Astrocyte (in vitro differentiated cells and primary cell): Measurements from ENCODE around the gene ARFIP1.

Source experiments
- EZH2 ChIP-seq: IDR thresholded peaks from 2 replicates; pipeline ENCODE4 v1.6.1; 2012; ENCODE audit warnings: mild to moderate bottlenecking, low read length, inconsistent platforms; ENCODE audit not compliant: insufficient read depth
- TF ChIP-seq, protein P1 (sequence below): IDR thresholded peaks from 2 replicates; pipeline ENCODE4 v1.5.1; 2011; ENCODE audit warnings: low read depth, mild to moderate bottlenecking, inconsistent platforms, low read length, moderate library complexity; ENCODE audit not compliant: insufficient read depth

DNA sequence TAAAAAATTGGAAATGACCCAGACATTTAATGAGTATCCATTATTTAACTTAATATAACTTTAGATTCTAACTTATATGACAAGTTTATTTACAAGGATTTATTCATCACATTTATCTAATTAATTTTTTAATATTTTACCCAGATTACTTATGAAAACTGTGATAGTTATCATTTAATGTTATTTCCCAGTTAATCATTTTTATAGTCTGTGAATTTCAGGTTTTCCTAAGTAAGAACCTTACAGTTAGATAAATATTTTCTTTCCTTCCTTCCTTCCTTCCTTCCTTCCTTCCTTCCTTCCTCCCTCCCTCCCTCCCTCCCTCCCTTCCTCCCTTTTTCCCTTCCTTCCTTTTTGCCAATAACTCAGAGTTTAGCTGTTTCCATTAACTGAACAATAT is 141.5 kb downstream of the ARFIP1 start:
- TF ChIP-seq, protein P1, sequence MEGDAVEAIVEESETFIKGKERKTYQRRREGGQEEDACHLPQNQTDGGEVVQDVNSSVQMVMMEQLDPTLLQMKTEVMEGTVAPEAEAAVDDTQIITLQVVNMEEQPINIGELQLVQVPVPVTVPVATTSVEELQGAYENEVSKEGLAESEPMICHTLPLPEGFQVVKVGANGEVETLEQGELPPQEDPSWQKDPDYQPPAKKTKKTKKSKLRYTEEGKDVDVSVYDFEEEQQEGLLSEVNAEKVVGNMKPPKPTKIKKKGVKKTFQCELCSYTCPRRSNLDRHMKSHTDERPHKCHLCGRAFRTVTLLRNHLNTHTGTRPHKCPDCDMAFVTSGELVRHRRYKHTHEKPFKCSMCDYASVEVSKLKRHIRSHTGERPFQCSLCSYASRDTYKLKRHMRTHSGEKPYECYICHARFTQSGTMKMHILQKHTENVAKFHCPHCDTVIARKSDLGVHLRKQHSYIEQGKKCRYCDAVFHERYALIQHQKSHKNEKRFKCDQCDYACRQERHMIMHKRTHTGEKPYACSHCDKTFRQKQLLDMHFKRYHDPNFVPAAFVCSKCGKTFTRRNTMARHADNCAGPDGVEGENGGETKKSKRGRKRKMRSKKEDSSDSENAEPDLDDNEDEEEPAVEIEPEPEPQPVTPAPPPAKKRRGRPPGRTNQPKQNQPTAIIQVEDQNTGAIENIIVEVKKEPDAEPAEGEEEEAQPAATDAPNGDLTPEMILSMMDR = no peak
- TF ChIP-seq EZH2 = no peak
